Fibroblast of the aortic adventitia (primary cell): Measurements from ENCODE around the gene AP4B1. TPM values are rescaled to one million over a fixed set of nuclear protein-coding genes. Genes with fewer than 3 reads are reported as not detected.
A peak's percentile ranks its signal among the peaks of the same experiment; 100 is the strongest.

ENCODE experiments used
- DNase-seq: peaks from one replicate; pipeline ENCODE4 v3.0.0-alpha.2; 2010; ENCODE audit warnings: low read depth
- H3K4me3 ChIP-seq: 2 replicates; pipeline ENCODE4 v1.5.1; 2011; ENCODE audit warnings: low read depth, mild to moderate bottlenecking, control low read depth, low read length, moderate library complexity
- total RNA-seq: library from RNA; depleted of rRNA; stranded (reverse); fragments of >200 nt; gene quantifications from 2 replicates; pipeline ENCODE4 v1.2.3, GENCODE V29; 2012; ENCODE audit warnings: low replicate concordance
- TF ChIP-seq, protein P1 (sequence below): IDR thresholded peaks from 2 replicates; pipeline ENCODE4 v1.5.1; 2011; ENCODE audit warnings: mild to moderate bottlenecking, low read length, control low read depth, inconsistent platforms; ENCODE audit not compliant: insufficient read depth

Gene AP4B1
- total RNA-seq, 1 donor: 15.4 TPM

- TF ChIP-seq, protein P1, sequence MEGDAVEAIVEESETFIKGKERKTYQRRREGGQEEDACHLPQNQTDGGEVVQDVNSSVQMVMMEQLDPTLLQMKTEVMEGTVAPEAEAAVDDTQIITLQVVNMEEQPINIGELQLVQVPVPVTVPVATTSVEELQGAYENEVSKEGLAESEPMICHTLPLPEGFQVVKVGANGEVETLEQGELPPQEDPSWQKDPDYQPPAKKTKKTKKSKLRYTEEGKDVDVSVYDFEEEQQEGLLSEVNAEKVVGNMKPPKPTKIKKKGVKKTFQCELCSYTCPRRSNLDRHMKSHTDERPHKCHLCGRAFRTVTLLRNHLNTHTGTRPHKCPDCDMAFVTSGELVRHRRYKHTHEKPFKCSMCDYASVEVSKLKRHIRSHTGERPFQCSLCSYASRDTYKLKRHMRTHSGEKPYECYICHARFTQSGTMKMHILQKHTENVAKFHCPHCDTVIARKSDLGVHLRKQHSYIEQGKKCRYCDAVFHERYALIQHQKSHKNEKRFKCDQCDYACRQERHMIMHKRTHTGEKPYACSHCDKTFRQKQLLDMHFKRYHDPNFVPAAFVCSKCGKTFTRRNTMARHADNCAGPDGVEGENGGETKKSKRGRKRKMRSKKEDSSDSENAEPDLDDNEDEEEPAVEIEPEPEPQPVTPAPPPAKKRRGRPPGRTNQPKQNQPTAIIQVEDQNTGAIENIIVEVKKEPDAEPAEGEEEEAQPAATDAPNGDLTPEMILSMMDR: no peak
- H3K4me3 ChIP-seq: peak overlapping the region; percentile 98
- DNase-seq: peak; percentile 83
Measured at GRCh38 chr1:113931451-113931851, 26.9 kb upstream of the AP4B1 start.

DNA sequence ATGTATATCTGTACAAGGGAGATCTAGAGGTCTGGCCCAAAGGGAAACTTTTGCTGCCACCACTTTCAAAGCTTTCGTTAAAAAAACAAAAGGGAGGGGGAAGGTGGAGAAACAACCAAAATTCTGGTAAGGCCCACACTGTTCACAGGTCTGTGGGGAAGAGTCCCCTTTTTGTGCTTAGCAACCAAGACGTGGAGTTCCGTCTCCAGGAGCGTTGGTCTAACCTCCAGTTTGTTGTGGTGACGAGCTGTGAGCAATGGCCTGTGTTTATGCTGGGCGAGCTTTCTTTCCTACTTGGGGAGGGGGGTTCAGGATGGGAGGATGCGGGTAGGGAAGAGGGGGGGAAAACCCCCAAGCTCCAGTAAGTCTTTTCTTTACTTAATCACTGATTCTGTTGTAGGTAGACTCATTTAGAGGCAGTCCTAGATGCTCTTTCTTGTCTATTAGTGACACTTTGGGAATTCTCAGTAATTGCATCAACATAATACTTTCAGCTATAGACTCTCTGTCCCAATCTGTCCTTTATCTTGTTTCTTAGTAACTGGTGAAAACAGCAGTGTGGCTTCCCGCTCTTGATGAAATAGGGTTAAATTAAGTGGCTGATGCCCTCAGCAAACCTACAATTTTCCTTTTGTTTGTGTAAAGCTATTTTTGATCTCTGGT lies 26.0 kb upstream of the AP4B1 start:
- TF ChIP-seq, protein P1: no peak
- peak; percentile 39 for DNase-seq
- peak overlapping the region; percentile 98 for H3K4me3 ChIP-seq

- no peak for DNase-seq
- H3K4me3 ChIP-seq: peak overlapping the region; percentile 98
- TF ChIP-seq, protein P1: peak; percentile 3
Measured at GRCh38 chr1:113929750-113930498, 25.3 kb upstream of the AP4B1 start.

DNA sequence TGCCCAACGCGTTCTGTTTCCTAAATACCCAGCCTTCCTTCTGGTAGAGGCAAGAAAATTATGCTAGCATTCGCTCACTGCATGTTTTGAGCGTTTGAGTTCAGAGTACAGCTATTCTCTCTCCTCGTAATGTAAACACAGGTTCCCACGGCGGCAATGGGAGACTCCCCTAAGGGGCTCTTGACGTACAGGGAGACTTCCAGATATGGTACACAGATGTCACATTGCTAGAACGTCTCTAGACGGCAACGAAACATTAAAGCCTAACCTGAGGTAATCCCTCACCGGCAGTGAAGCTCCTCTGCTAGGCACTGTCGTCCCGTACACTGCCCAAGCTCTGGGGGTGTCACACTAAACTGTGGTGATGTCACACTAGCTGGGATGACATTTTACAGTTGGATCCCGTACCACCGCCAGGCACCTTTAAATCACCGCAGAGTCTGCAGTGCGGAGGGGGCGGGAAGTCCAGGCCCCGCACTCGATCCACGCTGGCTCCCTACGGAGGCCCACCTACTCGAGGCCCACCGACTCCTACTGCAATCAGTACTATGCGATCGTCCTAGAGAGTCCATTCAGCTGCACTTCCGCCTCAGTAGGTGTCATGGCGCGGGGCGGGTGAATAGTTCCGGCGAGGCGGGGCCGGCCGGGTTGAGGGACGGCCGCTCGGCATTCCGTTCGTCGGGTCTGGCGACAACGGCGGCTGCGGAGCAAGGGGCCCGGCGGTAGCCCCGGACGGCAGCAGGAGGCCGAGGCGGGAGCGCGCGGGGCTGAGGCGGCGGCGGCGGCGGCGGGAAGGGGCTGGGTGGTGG lies 24.5 kb upstream of the AP4B1 start, which contains the start of gene HIPK1:
Gene HIPK1, plus strand, starts transcription at position 384 of the 809 bp plus-strand sequence.
- H3K4me3 ChIP-seq: peak within 1 kb of the TSS; percentile 98
- DNase-seq: peak; percentile 79
- TF ChIP-seq, protein P1: no peak

DNA sequence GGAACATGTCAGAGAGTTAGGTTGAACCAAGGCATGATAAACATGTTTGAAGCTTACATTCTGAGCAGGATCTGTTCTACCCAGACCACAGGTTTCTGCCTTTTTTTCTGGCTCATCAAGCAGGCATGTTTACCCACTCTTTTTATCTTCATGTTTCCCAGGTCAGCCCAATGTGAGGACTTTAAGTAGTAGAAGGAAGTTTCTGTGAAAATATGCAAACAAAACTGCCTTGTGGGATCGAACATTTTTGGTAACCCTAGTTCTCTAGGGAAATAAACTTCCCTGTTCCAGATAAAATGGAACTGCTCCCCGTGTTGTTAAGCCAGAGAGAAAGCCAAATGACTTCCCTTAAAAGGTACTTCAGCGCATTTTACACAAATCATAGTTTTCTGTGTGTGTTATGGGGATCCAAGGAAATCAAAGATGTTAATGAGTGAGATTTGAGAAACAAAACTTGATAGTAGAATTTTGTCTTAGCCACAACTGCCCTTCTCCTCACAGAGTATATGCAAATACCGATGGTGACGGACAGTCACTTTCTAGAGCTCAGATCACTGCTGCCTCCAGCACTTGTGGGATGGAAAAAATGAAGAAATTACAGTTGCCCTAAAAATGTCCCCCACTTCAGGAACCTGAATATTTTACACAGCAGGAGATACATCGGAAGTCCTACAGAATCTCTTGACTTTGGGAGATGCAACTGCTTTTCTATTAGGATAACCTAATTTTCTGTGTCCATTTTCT lies 23.8 kb upstream of the AP4B1 start:
- no peak for DNase-seq
- peak overlapping the region; percentile 98 for H3K4me3 ChIP-seq
- TF ChIP-seq, protein P1: no peak

- no peak for DNase-seq
- TF ChIP-seq, protein P1: no peak
- no peak overlapping the region for H3K4me3 ChIP-seq
Measured at GRCh38 chr1:113924473-113924872, 19.9 kb upstream of the AP4B1 start.
